A549 (cell line): Measurements from ENCODE around the gene RERGL.

ENCODE experiments used
- EP300 ChIP-seq, 2 experiments: fragments of >200 bp; sonication (Bioruptor Twin); formaldehyde crosslinking; IDR thresholded peaks; 2 replicates in 1 of 2; 3 replicates in 1 of 2; pipeline ENCODE4 v1.6.1; 2016 to 2017
- HDAC2 ChIP-seq: fragments of 200-600 bp; sonication (generic); IDR thresholded peaks from 2 replicates; pipeline ENCODE4 v1.6.1; 2016
- JUNB ChIP-seq: fragments of >200 bp; sonication (Bioruptor Twin); formaldehyde crosslinking; IDR thresholded peaks from 2 replicates; pipeline ENCODE4 v1.6.1; 2016
- MAX ChIP-seq: IDR thresholded peaks from 2 replicates; pipeline ENCODE4 v1.6.1; 2012
- MYC ChIP-seq: IDR thresholded peaks from 2 replicates; pipeline ENCODE4 v1.6.1; 2012; ENCODE audit warnings: mild to moderate bottlenecking, inconsistent platforms, low read length, improper control_type of control experiment, borderline replicate concordance
- POLR2A ChIP-seq: IDR thresholded peaks from 2 replicates; pipeline ENCODE4 v1.6.1; 2012; ENCODE audit warnings: mild to moderate bottlenecking, low read length
- RAD21 ChIP-seq, 2 experiments: fragments of >200 bp in 1 of 2; sonication (Bioruptor Twin) in 1 of 2; formaldehyde crosslinking in 1 of 2; IDR thresholded peaks in 1 of 2; conservative IDR thresholded peaks in 1 of 2; 2 replicates in 1 of 2; 3 replicates in 1 of 2; pipeline ENCODE4 v1.6.1; 2012 to 2018; ENCODE audit warnings: inconsistent platforms in 1 of 2
- REST ChIP-seq: fragments of 200-600 bp; sonication (generic); IDR thresholded peaks from 2 replicates; pipeline ENCODE4 v1.6.1; 2016; ENCODE audit warnings: antibody characterized with exemption, mild to moderate bottlenecking, moderate library complexity
- SMC3 ChIP-seq: fragments of >200 bp; sonication (Bioruptor Twin); formaldehyde crosslinking; IDR thresholded peaks from 3 replicates; pipeline ENCODE4 v1.6.1; 2018; ENCODE audit warnings: inconsistent platforms
- TP53 ChIP-seq: fragments of 250-450 bp; sonication (Bioruptor Pico); IDR thresholded peaks from 2 replicates; pipeline ENCODE4 v1.5.0; 2021; ENCODE audit warnings: mild to moderate bottlenecking, moderate library complexity
- USF2 ChIP-seq: fragments of 450-650 bp; IDR thresholded peaks from 2 replicates; pipeline ENCODE4 v1.6.1; 2014; ENCODE audit warnings: antibody characterized with exemption
- TF ChIP-seq, protein P1 (sequence below): fragments of >200 bp; sonication (Bioruptor Twin); formaldehyde crosslinking; IDR thresholded peaks from 3 replicates; pipeline ENCODE4 v1.5.1; 2016

- TF ChIP-seq, protein P1, sequence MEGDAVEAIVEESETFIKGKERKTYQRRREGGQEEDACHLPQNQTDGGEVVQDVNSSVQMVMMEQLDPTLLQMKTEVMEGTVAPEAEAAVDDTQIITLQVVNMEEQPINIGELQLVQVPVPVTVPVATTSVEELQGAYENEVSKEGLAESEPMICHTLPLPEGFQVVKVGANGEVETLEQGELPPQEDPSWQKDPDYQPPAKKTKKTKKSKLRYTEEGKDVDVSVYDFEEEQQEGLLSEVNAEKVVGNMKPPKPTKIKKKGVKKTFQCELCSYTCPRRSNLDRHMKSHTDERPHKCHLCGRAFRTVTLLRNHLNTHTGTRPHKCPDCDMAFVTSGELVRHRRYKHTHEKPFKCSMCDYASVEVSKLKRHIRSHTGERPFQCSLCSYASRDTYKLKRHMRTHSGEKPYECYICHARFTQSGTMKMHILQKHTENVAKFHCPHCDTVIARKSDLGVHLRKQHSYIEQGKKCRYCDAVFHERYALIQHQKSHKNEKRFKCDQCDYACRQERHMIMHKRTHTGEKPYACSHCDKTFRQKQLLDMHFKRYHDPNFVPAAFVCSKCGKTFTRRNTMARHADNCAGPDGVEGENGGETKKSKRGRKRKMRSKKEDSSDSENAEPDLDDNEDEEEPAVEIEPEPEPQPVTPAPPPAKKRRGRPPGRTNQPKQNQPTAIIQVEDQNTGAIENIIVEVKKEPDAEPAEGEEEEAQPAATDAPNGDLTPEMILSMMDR: no peak
- no peak for TF ChIP-seq POLR2A
- no peak for TF ChIP-seq MAX
- TF ChIP-seq USF2: no peak
- no peak for TF ChIP-seq JUNB
- TF ChIP-seq RAD21 (conservative IDR thresholded peaks at IDR 0.05 in 1 of 2, IDR thresholded peaks at IDR 0.05 in 1 of 2): no peak
- no peak for TF ChIP-seq HDAC2
- TF ChIP-seq TP53: no peak
- TF ChIP-seq REST: no peak
- no peak for TF ChIP-seq MYC
- no peak for TF ChIP-seq EP300 (IDR thresholded peaks at IDR 0.05)
- no peak for TF ChIP-seq SMC3
Measured at GRCh38 chr12:18101043-18101442, 11.1 kb upstream of the RERGL start.
